Superior temporal gyrus (tissue), 1 donor: ENCODE results near the gene CDK15.

Source experiments
- DNase-seq: peaks from one replicate; pipeline ENCODE4 v3.0.0-alpha.2; 2016; ENCODE audit errors: extremely low spot score

CDK15 gene

GRCh38 chr2:201938156-201938775 is 131.9 kb downstream of the CDK15 start:
- DNase-seq, result no peak

GRCh38 chr2:201938781-201939180 is 132.4 kb downstream of the CDK15 start:
- DNase-seq, result no peak

DNA sequence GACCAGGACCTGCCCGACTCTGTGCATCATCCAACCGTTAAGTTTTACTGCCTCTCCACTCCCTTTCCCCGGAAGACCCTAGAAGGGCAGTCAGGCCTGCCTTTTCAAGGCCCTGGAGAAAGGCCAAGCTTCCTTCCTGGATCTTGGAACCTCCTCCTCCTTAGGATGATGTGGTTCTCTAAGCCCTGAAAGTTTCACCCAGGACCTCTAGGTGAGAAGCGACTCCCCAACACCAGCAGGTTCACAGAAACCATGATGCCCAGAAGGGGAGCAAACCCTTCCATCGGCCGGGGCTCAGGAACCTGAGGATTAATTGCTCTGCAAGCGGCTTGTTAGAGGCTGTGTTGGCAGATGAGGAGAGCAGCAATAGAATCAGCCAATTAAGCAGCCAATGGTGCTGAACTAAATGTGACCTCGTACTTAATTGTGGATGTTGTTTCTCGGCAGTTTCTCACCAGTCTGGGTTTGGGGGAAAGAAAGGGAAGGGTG is 133.2 kb downstream of the CDK15 start:
- no peak for DNase-seq

DNA sequence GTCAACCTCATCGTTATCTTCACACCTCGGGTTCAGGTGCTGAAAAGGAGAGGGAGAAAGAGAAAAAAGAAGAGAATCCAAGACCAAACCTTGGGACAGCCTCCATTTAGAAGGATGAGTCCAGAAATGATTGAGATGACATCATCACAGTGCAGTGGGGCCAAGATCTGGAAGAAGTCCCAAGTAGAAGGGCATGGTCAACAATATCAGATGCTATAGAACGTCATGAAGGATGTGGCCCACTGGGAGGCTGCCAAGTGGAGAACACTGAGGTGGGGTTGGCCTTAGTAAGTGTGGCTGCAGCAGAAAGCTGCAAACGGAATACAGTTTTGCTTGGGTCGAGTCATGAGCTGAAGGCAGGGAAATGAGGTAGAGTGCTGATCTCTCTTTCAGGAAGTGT is 136.2 kb downstream of the CDK15 start:
- no peak for DNase-seq
